HG03064 (cell line): ENCODE data around the gene S1PR2.
A peak's percentile ranks its signal among the peaks of the same experiment; 100 is the strongest.
"Not testable (repeated sequence)": the region's sequence is repeated elsewhere in the genome, so short reads cannot be mapped to it uniquely, and the experiment has no call there.

Source experiments
- ATAC-seq: cut with Tn5 transposase; IDR thresholded peaks from one replicate; pipeline ENCODE4 v1.9.1; 2021; ENCODE audit warnings: low read depth; ENCODE audit not compliant: unreplicated experiment

Gene S1PR2

GRCh38 chr19:10226376-10227025 is 4.6 kb downstream of the S1PR2 start:
- ATAC-seq = no peak

GRCh38 chr19:10226021-10226375 is 5.1 kb downstream of the S1PR2 start:
- no peak for ATAC-seq

- no peak for ATAC-seq
These were observed 6.8 kb downstream of the S1PR2 start for GRCh38 chr19:10224337-10224736.

DNA sequence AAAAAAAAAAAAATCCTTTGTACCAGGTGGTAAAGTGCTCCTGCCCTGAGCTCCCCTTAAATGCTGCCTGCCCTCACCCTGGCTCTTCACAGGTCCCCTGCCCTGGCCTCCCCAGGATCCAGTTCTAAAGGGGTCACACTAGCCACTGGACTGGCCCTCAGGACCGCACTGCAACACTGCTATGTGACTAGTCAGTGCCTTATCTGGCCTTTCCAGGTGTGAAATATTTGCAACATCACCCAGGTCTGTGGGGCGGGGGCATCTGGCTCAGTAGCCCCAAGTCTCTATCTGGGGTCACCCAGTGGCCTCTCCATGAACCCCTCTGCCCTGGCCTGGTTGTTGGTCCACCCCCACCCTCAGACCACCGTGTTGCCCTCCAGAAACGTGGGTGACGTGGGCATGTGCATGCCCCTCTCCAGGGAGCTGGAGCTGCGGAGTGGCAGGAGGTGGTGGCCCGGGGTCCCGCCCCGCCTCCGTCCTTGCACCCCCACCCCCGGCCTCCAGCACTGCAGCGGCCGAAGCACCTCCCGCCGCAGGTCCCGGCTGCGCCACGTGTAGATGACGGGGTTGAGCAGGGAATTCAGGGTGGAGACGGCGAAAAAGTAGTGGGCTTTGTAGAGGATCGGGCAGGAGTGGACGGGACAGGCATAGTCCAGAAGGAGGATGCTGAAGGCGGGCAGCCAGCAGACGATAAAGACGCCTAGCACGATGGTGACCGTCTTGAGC is 7.5 kb downstream of the S1PR2 start:
- ATAC-seq = no peak

- no peak for ATAC-seq
These were observed 8.8 kb downstream of the S1PR2 start for GRCh38 chr19:10222201-10222890.

DNA sequence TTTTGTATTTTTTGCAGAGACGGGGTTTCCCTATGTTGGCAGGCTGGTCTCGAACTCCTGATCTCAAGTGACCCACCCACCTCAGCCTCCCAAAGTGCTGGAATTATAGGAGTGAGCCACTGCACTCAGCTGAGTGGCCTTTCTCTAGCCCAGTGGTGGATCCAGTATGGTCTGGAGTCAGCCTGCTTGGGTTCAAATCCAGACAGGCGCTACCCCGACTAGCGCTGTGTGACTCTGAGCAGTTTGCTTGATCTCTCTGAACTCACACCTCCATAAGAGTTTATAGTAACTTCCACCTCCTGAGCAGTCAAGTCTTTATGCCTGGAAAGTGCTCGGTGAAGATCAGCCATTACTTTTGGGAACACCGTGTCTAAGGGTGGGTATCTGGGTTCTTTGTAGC is 10.4 kb downstream of the S1PR2 start:
- ATAC-seq = no peak

DNA sequence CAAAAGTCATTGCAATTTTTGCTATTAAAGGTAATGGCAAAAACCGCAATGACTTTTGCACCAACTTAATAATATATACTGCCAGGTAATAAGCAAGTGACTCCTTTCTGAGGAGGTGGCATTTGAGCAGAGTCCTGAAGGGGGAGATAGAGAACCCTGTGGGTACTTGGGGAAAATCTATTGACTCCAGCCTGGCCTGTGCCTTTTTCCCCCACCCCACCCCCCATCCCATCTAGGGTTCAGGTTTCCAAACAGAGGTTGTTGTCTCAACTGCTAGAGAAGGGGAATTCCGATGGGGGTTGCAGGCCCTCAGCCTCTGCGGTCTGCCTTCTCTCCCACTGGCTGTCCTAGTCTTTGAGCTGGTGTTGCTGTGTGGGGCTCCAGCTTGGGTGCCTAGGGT is 11.5 kb downstream of the S1PR2 start:
- no peak for ATAC-seq

- ATAC-seq = no peak
These were observed 14.0 kb downstream of the S1PR2 start for GRCh38 chr19:10217085-10217484.

DNA sequence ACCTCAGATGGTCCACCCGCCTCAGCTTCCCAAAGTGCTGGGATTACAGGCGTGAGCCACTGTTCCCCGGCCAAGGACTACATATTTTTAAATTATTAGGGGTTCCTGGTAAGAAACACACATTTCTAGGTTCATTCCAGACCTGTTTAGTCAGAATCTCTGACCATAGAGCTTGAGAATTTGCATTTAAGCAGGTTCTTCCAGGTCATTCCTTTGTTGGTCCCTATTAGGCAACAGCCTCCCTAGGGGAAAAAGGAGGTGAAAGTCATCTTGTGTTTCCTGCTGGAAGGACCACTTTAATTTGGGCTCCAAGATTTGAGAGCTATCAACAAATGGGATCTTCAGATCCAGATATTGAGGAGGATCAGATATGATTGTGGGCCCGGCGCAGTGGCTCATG is 16.3 kb downstream of the S1PR2 start:
- ATAC-seq = no peak

GRCh38 chr19:10211691-10212090 is 19.4 kb downstream of the S1PR2 start:
- ATAC-seq = no peak

GRCh38 chr19:10211061-10211460 is 20.1 kb downstream of the S1PR2 start:
- ATAC-seq = no peak

DNA sequence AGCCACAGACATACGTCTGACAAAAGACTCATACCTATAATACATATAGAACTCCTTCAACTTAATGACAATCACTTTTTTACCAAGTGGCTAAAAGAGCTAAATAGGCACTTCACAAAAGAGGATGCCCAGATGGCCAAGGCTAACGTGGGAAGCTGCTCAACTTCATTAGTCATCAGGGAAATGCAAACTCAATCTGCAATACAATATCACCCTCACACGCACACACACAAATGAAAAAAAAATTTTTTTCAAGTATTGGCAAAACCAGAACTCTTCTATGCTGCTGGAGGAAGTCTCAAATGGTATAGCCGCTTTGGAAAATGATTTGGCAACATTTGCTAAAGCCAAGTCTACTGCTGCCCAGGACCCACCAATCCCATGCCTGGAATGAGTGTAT is 21.8 kb downstream of the S1PR2 start:
- ATAC-seq = no peak

DNA sequence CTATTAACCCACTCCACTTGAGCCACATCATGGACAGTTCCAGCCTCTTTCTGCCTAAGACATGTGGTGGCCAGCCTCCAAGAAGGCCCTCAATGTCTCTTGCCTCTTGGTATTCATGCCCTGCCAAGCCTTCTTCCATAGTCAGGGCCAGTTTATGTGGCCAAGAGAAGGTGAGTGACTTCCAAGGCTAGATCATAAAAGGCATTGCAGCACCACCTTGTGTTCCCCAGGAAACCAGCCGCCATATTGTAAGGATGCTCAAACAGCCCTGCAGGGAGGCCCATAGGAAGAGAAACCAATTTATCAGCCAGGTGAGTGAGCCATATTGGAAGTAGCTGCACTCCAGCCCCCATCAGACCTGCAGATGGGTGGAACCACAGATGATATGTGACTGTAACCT is 24.1 kb downstream of the S1PR2 start:
- no peak for ATAC-seq

- ATAC-seq = no peak
These were observed 24.8 kb downstream of the S1PR2 start for GRCh38 chr19:10206226-10206885.

- no peak for ATAC-seq
These were observed 25.5 kb downstream of the S1PR2 start for GRCh38 chr19:10205636-10206035.

GRCh38 chr19:10203686-10204085 is 27.4 kb downstream of the S1PR2 start:
- no peak for ATAC-seq

DNA sequence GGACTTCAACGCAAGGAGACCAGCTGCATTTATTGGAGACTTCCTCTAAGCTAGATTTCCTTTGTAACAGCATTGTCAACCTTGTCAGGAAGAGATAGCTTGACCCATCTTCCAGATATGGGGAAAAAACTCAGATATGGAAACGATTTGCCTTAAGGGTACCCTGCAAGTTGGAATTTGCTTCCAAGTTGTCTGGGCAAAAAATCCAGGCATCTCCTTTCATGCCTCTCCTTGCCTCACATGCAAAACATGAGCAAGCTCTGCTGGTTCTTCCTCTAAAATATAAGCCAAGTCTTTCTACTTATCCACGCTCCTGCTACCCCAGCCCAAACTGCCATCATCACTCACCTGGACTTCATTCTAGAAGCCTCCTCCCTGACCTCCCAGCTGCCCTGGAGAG is 30.0 kb downstream of the S1PR2 start:
- no peak for ATAC-seq

DNA sequence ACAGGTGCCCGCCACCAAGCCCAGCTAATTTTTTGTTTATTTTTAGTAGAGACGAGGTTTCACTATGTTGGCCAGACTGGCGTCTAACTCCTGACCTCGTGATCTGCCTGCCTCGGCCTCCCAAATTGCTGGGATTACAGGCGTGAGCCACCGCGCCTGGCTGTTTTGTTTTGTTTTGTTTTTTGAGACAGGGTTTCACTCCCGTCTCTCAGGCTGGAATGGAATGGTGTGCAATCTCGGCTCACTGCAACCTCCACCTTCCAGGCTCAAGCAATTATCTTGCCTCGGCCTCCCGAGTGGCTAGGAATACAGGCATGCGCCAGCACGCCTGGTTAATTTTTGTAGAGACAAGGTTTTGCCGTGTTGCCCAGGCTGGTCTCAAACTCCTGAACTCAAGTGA is 31.0 kb downstream of the S1PR2 start:
- not testable (repeated sequence) for ATAC-seq

- not testable (repeated sequence) for ATAC-seq
These were observed 32.1 kb downstream of the S1PR2 start for GRCh38 chr19:10198889-10199644.

- ATAC-seq = peak; percentile 8
These were observed 36.0 kb downstream of the S1PR2 start for GRCh38 chr19:10195199-10195519.
